ENCODE results near the gene GIPC2. TPM values are rescaled to one million over a fixed set of nuclear protein-coding genes. Genes with fewer than 3 reads are reported as not detected.

GIPC2 gene
- total and polyA plus RNA-seq, 12 donors: 10.6 to 53.4 (median 32.5) TPM

DNA sequence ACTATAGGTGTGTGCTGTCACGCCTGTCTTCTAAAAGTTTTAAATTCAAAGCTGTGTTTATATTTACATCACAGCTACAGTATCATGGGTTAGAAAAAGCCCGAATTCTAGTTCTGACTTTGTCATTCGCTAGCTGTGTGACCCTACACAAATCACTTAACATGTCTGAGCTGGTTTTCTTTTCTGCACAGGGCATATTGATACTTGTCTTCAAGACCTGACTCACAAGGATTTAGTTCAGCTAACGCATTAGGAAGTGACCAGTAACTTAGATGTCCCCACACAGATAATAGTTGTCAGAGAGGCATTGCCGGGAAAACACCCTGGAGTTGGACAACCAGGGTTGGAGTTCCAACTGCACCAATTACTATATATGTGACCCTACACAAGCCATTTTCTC is 25.9 kb downstream of the GIPC2 start:
- DNase-seq: no peak
- 70 to 79% (median 74%) methylated on average over 5 of the region's 5 CpGs for WGBS, 4 donors
- intact Hi-C loops (cut with DNase I): no loop called here

GRCh38 chr1:78072216-78072615 is 26.4 kb downstream of the GIPC2 start:
- Histone ChIP-seq H3K27me3 (no peaks in the 10 kb centered on the region), H3K36me3 (replicated peaks in 1 of 2) (no peaks in the 10 kb centered on the region), H3K27ac (peak overlapping the region in 1 of 5 donors; percentile 76), H3K4me3 (no peak overlapping the region), H3K9me3 (replicated peaks in 1 of 3) (no peaks in the 10 kb centered on the region), H3K4me1 (replicated peaks in 1 of 2) (peaks cover 0 to 11% of the 10 kb centered on the region in 2 donors)
- intact Hi-C loops (cut with DNase I): no loop called here
- TF ChIP-seq POLR2A (IDR thresholded peaks at IDR 0.05): no peak
- TF ChIP-seq, protein P1, sequence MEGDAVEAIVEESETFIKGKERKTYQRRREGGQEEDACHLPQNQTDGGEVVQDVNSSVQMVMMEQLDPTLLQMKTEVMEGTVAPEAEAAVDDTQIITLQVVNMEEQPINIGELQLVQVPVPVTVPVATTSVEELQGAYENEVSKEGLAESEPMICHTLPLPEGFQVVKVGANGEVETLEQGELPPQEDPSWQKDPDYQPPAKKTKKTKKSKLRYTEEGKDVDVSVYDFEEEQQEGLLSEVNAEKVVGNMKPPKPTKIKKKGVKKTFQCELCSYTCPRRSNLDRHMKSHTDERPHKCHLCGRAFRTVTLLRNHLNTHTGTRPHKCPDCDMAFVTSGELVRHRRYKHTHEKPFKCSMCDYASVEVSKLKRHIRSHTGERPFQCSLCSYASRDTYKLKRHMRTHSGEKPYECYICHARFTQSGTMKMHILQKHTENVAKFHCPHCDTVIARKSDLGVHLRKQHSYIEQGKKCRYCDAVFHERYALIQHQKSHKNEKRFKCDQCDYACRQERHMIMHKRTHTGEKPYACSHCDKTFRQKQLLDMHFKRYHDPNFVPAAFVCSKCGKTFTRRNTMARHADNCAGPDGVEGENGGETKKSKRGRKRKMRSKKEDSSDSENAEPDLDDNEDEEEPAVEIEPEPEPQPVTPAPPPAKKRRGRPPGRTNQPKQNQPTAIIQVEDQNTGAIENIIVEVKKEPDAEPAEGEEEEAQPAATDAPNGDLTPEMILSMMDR (IDR thresholded peaks at IDR 0.05): no peak
- DNase-seq: no peak
- WGBS, 4 donors: 32 to 50% (median 42%) methylated on average over 1 of the region's 1 CpG

More for the DNA sequence above, 25.9 kb downstream of the GIPC2 start:
- H3K4me1 ChIP-seq (replicated peaks in 1 of 2): peaks cover 0 to 11% of the 10 kb centered on the region in 2 donors
- peak overlapping the region in 2 of 5 donors; percentile 48 to 76 for H3K27ac ChIP-seq
- H3K4me3 ChIP-seq: no peak overlapping the region
- no peaks in the 10 kb centered on the region for H3K36me3 ChIP-seq (replicated peaks in 1 of 2)
- H3K27me3 ChIP-seq: no peaks in the 10 kb centered on the region
- TF ChIP-seq, protein P1 (IDR thresholded peaks at IDR 0.05): no peak
- no peak for TF ChIP-seq POLR2A (IDR thresholded peaks at IDR 0.05)
- H3K9me3 ChIP-seq (replicated peaks in 1 of 3): no peaks in the 10 kb centered on the region

DNA sequence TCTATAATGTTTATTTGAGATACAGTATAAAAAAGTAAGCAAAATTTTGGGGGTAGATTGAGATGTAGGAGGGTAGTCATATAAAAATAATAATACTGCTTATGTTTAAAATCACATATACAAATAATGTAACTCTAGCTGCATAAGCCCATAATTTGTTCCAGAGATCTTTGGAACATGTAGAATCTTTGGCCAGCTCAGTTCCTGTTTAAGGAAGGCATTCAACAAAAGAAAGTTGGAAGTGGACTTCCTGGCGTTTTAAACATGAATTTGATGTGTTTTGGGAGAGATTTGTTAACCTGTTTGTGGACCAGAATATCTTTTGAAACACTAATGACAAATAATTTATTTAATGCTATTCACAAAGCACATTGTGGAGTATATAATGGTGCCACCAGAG is 27.7 kb downstream of the GIPC2 start:
- Histone ChIP-seq H3K36me3 (replicated peaks in 1 of 2) (no peaks in the 10 kb centered on the region), H3K27ac (no peak overlapping the region), H3K4me1 (replicated peaks in 1 of 2) (peaks cover 2 to 11% of the 10 kb centered on the region in 2 donors), H3K4me3 (no peak overlapping the region), H3K27me3 (no peaks in the 10 kb centered on the region), H3K9me3 (replicated peaks in 1 of 3) (no peaks in the 10 kb centered on the region)
- intact Hi-C loops (cut with DNase I): no loop called here
- WGBS, 4 donors: 64 to 74% (median 72%) methylated on average over 1 of the region's 1 CpG
- no peak for TF ChIP-seq POLR2A (IDR thresholded peaks at IDR 0.05)
- TF ChIP-seq, protein P1 (IDR thresholded peaks at IDR 0.05): no peak
- no peak for DNase-seq

DNA sequence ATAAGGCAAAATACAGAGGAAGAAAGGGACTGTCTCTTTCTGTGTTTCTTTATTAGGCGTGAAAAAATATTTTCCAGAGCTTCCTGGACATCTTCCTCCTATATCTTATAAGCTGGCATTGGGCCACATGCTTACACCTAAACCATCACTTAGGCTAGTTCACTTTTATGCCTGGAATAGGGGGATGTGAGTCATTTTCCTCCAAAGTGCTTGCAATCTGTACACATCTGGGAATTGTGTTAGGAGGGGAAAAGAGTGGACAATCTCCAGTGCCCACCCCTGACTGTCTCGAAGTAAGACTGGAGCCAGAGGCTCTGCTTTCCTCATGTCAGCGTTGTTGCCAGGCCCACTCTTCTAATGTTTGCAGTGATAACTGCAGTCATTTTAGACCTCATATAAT is 29.9 kb downstream of the GIPC2 start:
- no peak for DNase-seq
- Histone ChIP-seq H3K36me3 (replicated peaks in 1 of 2) (no peaks in the 10 kb centered on the region), H3K4me3 (no peak overlapping the region), H3K27ac (no peak overlapping the region), H3K27me3 (no peaks in the 10 kb centered on the region), H3K9me3 (replicated peaks in 1 of 3) (no peaks in the 10 kb centered on the region), H3K4me1 (replicated peaks in 1 of 2) (peaks cover 11 to 17% of the 10 kb centered on the region in 2 donors)
- TF ChIP-seq, protein P1 (IDR thresholded peaks at IDR 0.05): no peak
- no peak for TF ChIP-seq POLR2A (IDR thresholded peaks at IDR 0.05)
- intact Hi-C loops (cut with DNase I): no loop called here
- 77 to 91% (median 87%) methylated on average over 3 of the region's 3 CpGs for WGBS, 4 donors

Measured in adrenal gland (tissue), 12 donors.